ENCODE measurements around the gene UCHL5.

UCHL5 gene

GRCh38 chr1:193016788-193017187, 42.4 kb downstream of the UCHL5 start:
- H3K4me1 ChIP-seq (ENCODE audit: control insufficient read depth, insufficient read depth, low read length) = no peaks in the 10 kb centered on the region
- TF ChIP-seq ZBTB8A (tag by site-specific recombination; IDR thresholded peaks at IDR 0.05) (no peak), ZFHX2 (tag by site-specific recombination; conservative IDR thresholded peaks at IDR 0.05) (no peak), ZNF211 (tag by site-specific recombination; IDR thresholded peaks at IDR 0.05; ENCODE audit: low read depth) (no peak), ZNF423 (tag by site-specific recombination; IDR thresholded peaks at IDR 0.05) (no peak), ZBTB7A (tag by site-specific recombination; IDR thresholded peaks at IDR 0.05; ENCODE audit: low read depth) (no peak), ZNF274 (IDR thresholded peaks at IDR 0.05; ENCODE audit: low read length) (no peak), ZNF274 (tag by site-specific recombination; IDR thresholded peaks at IDR 0.05; ENCODE audit: borderline replicate concordance) (no peak), BCL11B (tag by site-specific recombination; IDR thresholded peaks at IDR 0.05; ENCODE audit: low read depth) (no peak), ZFP37 (tag by site-specific recombination; IDR thresholded peaks at IDR 0.05) (no peak), ZIC2 (tag by site-specific recombination; IDR thresholded peaks at IDR 0.05) (no peak), ZNF202 (tag by site-specific recombination; IDR thresholded peaks at IDR 0.05; ENCODE audit: borderline replicate concordance) (no peak), GLI4 (tag by site-specific recombination; IDR thresholded peaks at IDR 0.05) (no peak)
- TF ChIP-seq, protein P1, sequence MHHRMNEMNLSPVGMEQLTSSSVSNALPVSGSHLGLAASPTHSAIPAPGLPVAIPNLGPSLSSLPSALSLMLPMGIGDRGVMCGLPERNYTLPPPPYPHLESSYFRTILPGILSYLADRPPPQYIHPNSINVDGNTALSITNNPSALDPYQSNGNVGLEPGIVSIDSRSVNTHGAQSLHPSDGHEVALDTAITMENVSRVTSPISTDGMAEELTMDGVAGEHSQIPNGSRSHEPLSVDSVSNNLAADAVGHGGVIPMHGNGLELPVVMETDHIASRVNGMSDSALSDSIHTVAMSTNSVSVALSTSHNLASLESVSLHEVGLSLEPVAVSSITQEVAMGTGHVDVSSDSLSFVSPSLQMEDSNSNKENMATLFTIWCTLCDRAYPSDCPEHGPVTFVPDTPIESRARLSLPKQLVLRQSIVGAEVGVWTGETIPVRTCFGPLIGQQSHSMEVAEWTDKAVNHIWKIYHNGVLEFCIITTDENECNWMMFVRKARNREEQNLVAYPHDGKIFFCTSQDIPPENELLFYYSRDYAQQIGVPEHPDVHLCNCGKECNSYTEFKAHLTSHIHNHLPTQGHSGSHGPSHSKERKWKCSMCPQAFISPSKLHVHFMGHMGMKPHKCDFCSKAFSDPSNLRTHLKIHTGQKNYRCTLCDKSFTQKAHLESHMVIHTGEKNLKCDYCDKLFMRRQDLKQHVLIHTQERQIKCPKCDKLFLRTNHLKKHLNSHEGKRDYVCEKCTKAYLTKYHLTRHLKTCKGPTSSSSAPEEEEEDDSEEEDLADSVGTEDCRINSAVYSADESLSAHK (tag by site-specific recombination; IDR thresholded peaks at IDR 0.05) = no peak
- TF ChIP-seq, protein P2, sequence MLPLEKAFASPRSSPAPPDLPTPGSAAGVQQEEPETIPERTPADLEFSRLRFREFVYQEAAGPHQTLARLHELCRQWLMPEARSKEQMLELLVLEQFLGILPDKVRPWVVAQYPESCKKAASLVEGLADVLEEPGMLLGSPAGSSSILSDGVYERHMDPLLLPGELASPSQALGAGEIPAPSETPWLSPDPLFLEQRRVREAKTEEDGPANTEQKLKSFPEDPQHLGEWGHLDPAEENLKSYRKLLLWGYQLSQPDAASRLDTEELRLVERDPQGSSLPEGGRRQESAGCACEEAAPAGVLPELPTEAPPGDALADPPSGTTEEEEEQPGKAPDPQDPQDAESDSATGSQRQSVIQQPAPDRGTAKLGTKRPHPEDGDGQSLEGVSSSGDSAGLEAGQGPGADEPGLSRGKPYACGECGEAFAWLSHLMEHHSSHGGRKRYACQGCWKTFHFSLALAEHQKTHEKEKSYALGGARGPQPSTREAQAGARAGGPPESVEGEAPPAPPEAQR (tag by site-specific recombination; IDR thresholded peaks at IDR 0.05) = no peak
- TF ChIP-seq, protein P3, sequence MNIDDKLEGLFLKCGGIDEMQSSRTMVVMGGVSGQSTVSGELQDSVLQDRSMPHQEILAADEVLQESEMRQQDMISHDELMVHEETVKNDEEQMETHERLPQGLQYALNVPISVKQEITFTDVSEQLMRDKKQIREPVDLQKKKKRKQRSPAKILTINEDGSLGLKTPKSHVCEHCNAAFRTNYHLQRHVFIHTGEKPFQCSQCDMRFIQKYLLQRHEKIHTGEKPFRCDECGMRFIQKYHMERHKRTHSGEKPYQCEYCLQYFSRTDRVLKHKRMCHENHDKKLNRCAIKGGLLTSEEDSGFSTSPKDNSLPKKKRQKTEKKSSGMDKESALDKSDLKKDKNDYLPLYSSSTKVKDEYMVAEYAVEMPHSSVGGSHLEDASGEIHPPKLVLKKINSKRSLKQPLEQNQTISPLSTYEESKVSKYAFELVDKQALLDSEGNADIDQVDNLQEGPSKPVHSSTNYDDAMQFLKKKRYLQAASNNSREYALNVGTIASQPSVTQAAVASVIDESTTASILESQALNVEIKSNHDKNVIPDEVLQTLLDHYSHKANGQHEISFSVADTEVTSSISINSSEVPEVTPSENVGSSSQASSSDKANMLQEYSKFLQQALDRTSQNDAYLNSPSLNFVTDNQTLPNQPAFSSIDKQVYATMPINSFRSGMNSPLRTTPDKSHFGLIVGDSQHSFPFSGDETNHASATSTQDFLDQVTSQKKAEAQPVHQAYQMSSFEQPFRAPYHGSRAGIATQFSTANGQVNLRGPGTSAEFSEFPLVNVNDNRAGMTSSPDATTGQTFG (tag by site-specific recombination; IDR thresholded peaks at IDR 0.05; ENCODE audit: borderline replicate concordance) = no peak
- H3K4me3 ChIP-seq (ENCODE audit: low read depth, low read length) = no peak overlapping the region
- ChIA-PET CTCF (no interaction called here), POLR2A (no interaction called here)
- H3K36me3 ChIP-seq (ENCODE audit: control insufficient read depth in 2 of 2, insufficient read depth in 1 of 2, low read length in 2 of 2) = peaks cover 0 to 25% of the 10 kb centered on the region in 2 experiments; a peak in 2 of 3 replicates
- no peak overlapping the region for H3K27ac ChIP-seq (ENCODE audit: extremely low read depth, low read depth, low read length)
- H3K9me3 ChIP-seq (ENCODE audit: control insufficient read depth, insufficient read depth, low read depth, low read length) = no peaks in the 10 kb centered on the region

- ChIA-PET CTCF (interaction anchor here (0.7 to 1.5 kb wide), 4 partner anchors 204 to 541 kb away, joined by 3 to 6 read pairs (median 4); no protein-coding TSS in a partner anchor), POLR2A (no interaction called here)
- Histone ChIP-seq H3K4me3 (ENCODE audit: low read depth, low read length) (no peak overlapping the region), H3K36me3 (ENCODE audit: control insufficient read depth in 2 of 2, insufficient read depth in 1 of 2, low read length in 2 of 2) (peaks cover 0 to 20% of the 10 kb centered on the region in 2 experiments; a peak in 2 of 3 replicates), H3K27ac (ENCODE audit: extremely low read depth, low read depth, low read length) (no peak overlapping the region), H3K9me3 (ENCODE audit: control insufficient read depth, insufficient read depth, low read depth, low read length) (no peaks in the 10 kb centered on the region), H3K4me1 (ENCODE audit: control insufficient read depth, insufficient read depth, low read length) (no peaks in the 10 kb centered on the region)
- no peak for TF ChIP-seq PATZ1 (tag by site-specific recombination; IDR thresholded peaks at IDR 0.05)
- no peak for TF ChIP-seq GLIS1 (tag by site-specific recombination; IDR thresholded peaks at IDR 0.05)
- no peak for TF ChIP-seq ZNF423 (tag by site-specific recombination; IDR thresholded peaks at IDR 0.05)
- no peak for TF ChIP-seq ZNF548 (tag by site-specific recombination; IDR thresholded peaks at IDR 0.05)
- no peak for TF ChIP-seq ZNF157 (tag by site-specific recombination; IDR thresholded peaks at IDR 0.05)
- no peak for TF ChIP-seq ZNF76 (tag by site-specific recombination; IDR thresholded peaks at IDR 0.05; ENCODE audit: borderline replicate concordance, low read depth)
Measured at GRCh38 chr1:193014400-193014799, 44.8 kb downstream of the UCHL5 start.
